ENCODE results near the gene ZRANB3.
A peak's percentile ranks its signal among the peaks of the same experiment; 100 is the strongest.
"Not testable (repeated sequence)": the region's sequence is repeated elsewhere in the genome, so short reads cannot be mapped to it uniquely, and the experiment has no call there.

ZRANB3 gene

DNA sequence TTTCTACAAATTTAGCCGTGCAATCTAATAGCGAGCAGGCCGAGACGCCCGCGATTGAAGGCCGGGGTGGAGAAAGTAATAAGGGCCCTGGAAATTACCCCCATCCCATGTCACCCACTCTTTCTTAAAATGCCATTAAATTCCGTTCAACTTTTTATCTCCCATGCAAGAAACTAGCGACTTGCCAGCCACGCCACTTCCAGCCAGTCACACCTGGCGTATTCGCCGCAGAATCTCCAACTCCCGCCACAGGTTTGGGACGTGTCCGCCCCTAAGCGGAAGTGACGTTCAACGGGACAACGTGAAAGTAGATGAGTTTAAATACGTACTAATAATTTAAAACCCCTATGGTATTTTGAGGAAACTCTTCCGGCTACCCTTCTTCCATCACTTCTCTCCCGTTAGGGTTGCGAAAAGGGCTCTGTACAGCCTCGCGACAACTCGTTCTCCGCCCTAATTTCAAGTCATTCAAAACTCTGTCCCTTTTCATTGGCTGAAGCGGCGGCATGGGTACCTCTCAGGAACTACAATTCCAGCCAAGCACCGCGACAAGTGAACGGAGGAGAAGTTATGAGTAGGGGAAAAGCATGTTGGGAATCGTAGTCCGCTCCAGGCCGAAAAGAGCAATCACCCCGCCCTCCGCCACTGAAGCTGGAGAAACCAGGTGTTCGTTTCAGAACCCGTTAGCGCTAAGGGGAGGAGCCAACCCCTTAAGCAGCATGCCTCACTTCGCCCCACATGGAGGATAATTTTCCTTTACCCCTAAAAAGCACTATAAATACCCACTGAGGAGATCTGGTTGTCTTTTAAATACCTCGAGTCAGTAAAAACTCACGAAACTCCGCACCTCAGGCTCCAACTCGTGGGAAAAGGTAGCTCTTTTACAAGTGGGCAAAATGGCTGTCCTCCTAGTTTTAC is at the start of gene ZRANB3:
Gene ZRANB3 (minus strand): TSS at position 906 of the 918 bp plus-strand sequence.
- H3K4me1 ChIP-seq (ENCODE audit: insufficient read depth, low read length), result no peaks in the 10 kb centered on the region
- peak within 1 kb of the TSS; percentile 93 for H3K9ac ChIP-seq (ENCODE audit: low read depth, low read length)
- H3K36me3 ChIP-seq (ENCODE audit: insufficient read depth, low read length), result no peaks in the 10 kb centered on the region
- no peaks in the 10 kb centered on the region for H3K9me3 ChIP-seq (ENCODE audit: control insufficient read depth, insufficient read depth, low read length)

DNA sequence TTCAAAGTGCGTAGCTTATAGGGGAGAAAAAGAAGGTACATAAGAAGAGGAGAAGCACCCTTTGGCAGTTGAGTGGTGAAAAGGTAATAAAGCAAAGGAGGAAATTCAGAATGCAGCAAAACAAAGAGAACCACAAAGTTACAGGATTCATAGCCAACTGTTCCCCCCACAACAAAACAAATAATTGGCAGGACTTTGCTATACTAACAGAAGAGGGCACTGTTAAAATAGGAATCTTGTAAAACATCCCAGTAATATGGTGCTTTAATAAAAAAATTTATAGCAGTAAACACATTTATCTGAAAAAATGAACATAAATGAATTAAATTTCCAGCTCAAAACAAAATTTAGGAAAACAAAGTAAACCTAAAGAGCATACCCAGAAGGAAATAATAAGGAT is 42.6 kb upstream of the ZRANB3 start:
- H3K9ac ChIP-seq (ENCODE audit: low read depth, low read length), result no peak overlapping the region
- H3K36me3 ChIP-seq (ENCODE audit: insufficient read depth, low read length), result no peaks in the 10 kb centered on the region
- no peaks in the 10 kb centered on the region for H3K9me3 ChIP-seq (ENCODE audit: control insufficient read depth, insufficient read depth, low read length)
- H3K4me1 ChIP-seq (ENCODE audit: insufficient read depth, low read length), result no peaks in the 10 kb centered on the region

DNA sequence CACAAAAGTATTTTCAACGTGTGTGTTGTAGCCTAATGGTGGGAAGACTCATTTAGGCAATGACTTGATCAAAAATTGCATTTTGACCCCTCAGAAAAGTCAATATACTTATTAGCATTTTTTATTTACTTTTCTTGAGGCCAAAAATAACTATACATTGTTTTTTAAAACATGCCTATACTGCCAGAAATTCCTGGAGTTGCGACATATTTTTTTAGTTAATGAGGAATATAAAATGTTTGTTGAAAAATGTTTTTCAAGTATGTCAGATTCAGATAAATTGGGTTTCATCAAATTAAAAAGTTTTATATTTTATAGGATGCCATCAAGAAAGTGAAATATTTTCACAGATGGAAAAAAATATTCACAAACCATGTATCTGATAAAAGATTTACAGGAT is 39.9 kb upstream of the ZRANB3 start:
- H3K9ac ChIP-seq (ENCODE audit: low read depth, low read length), result no peak overlapping the region
- H3K36me3 ChIP-seq (ENCODE audit: insufficient read depth, low read length), result no peaks in the 10 kb centered on the region
- no peaks in the 10 kb centered on the region for H3K4me1 ChIP-seq (ENCODE audit: insufficient read depth, low read length)
- no peaks in the 10 kb centered on the region for H3K9me3 ChIP-seq (ENCODE audit: control insufficient read depth, insufficient read depth, low read length)

DNA sequence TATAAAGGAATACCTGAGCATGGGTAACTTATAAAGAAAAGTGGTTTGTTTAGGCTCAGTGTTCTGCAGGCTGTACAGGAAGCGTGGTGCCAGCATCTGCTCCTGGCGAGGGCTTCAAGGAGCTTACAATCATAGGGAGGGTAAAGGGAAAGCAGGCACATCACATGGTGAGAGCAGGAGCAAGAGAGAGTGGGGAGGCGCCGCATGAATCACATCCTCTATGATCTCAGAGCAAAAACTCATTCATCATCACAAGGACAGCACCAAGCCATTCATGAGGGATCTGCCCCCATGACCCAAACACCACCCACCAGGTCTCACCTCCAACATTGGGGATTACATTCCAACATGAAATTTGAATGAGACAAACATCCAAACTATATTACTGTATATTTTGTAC is 32.8 kb upstream of the ZRANB3 start:
- Histone ChIP-seq H3K36me3 (ENCODE audit: insufficient read depth, low read length) (no peaks in the 10 kb centered on the region), H3K9me3 (ENCODE audit: control insufficient read depth, insufficient read depth, low read length) (no peaks in the 10 kb centered on the region), H3K4me1 (ENCODE audit: insufficient read depth, low read length) (no peaks in the 10 kb centered on the region), H3K9ac (ENCODE audit: low read depth, low read length) (no peak overlapping the region)

DNA sequence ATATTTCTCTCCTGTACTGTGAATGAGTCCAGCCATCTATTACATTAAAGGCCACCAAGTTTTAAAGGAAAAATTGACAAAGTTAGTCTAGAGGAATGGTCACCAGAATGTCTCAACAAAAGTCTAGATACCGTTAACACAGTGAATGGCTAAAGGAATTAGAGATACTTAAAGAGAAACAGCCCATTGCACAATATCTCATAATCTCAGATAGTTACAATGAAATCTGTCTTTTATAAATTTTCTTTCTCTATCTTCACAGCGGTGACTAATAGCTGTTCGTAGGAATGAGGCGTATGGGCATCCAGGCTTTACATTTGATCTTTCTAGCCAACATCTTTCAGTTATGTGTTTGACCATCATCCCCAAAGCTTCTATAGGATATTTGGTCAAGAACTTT is 30.9 kb upstream of the ZRANB3 start:
- Histone ChIP-seq H3K36me3 (ENCODE audit: insufficient read depth, low read length) (no peaks in the 10 kb centered on the region), H3K9ac (ENCODE audit: low read depth, low read length) (no peak overlapping the region), H3K9me3 (ENCODE audit: control insufficient read depth, insufficient read depth, low read length) (no peaks in the 10 kb centered on the region), H3K4me1 (ENCODE audit: insufficient read depth, low read length) (no peaks in the 10 kb centered on the region)

DNA sequence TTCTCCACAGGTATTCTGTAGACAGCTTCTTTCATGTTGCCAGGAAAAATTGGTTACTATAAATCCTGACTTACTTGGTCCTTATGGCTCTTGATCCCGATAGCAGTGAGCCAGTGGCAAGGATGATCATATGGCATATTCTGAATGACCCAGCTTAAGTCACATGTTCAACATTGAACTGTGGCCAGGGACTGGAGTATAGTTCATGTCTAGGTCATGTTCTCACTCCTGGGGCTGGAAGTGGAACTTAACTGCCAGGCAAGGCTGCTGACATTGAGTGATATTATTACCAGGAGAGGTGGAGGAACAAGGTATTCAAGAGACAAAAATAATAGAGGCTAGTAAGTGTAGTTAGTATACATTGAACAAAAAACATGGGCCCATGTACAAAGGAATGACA is 26.5 kb upstream of the ZRANB3 start:
- H3K9ac ChIP-seq (ENCODE audit: low read depth, low read length), result no peak overlapping the region
- H3K36me3 ChIP-seq (ENCODE audit: insufficient read depth, low read length), result no peaks in the 10 kb centered on the region
- no peaks in the 10 kb centered on the region for H3K4me1 ChIP-seq (ENCODE audit: insufficient read depth, low read length)
- H3K9me3 ChIP-seq (ENCODE audit: control insufficient read depth, insufficient read depth, low read length), result no peaks in the 10 kb centered on the region

DNA sequence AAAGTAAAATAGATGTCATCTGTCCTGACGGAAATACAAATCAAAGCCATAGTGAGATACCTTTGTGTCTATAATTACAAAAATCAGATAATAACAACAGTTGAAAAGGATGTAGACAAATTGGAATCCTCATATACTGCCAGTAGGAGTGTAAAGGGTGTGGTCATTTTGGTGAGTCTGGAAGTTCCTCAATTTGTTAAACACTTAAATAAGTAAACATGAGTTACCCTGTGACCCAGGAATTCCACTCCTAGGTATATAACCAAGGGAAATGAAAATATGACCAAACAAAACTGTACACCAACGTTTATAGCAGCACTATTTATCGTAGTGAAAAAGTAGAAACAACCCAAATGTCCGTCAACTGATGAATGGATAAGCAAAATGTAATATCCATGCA is 24.3 kb upstream of the ZRANB3 start:
- no peaks in the 10 kb centered on the region for H3K4me1 ChIP-seq (ENCODE audit: insufficient read depth, low read length)
- H3K9ac ChIP-seq (ENCODE audit: low read depth, low read length), result no peak overlapping the region
- no peaks in the 10 kb centered on the region for H3K9me3 ChIP-seq (ENCODE audit: control insufficient read depth, insufficient read depth, low read length)
- no peaks in the 10 kb centered on the region for H3K36me3 ChIP-seq (ENCODE audit: insufficient read depth, low read length)

DNA sequence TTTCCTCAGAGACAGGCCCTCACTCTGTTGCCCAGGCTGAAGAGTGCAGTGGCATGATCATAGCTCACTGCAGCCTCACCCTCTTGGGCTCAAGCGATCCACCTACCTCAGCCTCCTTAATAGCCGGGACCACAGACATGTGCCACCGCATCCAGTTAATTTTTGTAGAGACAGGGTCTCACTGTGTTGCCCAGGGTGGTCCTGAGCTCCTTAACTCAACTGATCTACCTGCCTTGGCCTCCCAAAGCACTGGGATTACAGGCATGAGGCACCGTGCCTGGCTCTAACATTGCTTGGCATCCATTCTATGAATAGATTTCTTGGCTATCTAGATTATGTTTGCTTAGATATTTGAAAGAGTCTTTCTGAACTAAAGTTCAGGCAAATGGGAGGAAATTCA is 21.9 kb upstream of the ZRANB3 start:
- Histone ChIP-seq H3K9ac (ENCODE audit: low read depth, low read length) (no peak overlapping the region), H3K36me3 (ENCODE audit: insufficient read depth, low read length) (no peaks in the 10 kb centered on the region), H3K4me1 (ENCODE audit: insufficient read depth, low read length) (no peaks in the 10 kb centered on the region), H3K9me3 (ENCODE audit: control insufficient read depth, insufficient read depth, low read length) (no peaks in the 10 kb centered on the region)

DNA sequence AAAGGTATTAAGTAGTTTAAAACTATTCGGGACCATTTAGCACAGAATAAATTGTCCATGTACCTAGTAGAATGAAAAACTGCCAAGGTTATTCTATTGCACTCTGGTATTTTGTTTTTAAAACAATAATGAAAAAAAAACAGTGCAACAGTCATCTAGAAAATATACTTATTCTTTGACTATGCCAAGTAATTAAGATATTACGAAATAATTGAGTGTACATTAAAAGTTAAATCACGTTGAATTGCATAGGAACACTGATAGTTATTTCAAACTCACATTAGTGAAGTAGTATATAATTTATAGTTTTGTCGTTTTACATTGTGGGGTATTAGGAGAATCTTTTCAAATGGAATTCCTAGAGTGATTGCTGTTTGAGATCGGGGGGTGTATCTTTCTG is 20.3 kb upstream of the ZRANB3 start:
- H3K9ac ChIP-seq (ENCODE audit: low read depth, low read length), result no peak overlapping the region
- no peaks in the 10 kb centered on the region for H3K9me3 ChIP-seq (ENCODE audit: control insufficient read depth, insufficient read depth, low read length)
- no peaks in the 10 kb centered on the region for H3K4me1 ChIP-seq (ENCODE audit: insufficient read depth, low read length)
- no peaks in the 10 kb centered on the region for H3K36me3 ChIP-seq (ENCODE audit: insufficient read depth, low read length)

DNA sequence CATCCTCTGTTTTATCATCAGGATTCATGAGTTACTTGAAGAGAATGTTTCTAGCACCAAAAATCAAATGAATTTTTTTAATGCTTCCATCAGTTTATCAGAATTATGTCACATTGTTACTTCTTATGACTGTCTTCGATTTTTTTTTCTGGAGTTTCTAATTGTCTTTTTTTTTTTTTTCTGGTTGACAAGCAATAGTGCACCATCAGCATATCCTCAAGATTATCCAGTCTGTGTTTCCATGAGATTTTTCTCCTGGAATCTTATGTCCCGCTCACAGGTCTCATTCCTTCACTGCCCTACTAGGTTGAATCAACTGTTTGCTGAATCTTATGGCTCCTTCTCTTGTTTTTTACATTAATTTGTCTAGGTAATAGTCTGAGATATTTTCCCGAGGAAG is 16.3 kb upstream of the ZRANB3 start:
- Histone ChIP-seq H3K4me1 (ENCODE audit: insufficient read depth, low read length) (no peaks in the 10 kb centered on the region), H3K36me3 (ENCODE audit: insufficient read depth, low read length) (no peaks in the 10 kb centered on the region), H3K9ac (ENCODE audit: low read depth, low read length) (no peak overlapping the region), H3K9me3 (ENCODE audit: control insufficient read depth, insufficient read depth, low read length) (no peaks in the 10 kb centered on the region)

DNA sequence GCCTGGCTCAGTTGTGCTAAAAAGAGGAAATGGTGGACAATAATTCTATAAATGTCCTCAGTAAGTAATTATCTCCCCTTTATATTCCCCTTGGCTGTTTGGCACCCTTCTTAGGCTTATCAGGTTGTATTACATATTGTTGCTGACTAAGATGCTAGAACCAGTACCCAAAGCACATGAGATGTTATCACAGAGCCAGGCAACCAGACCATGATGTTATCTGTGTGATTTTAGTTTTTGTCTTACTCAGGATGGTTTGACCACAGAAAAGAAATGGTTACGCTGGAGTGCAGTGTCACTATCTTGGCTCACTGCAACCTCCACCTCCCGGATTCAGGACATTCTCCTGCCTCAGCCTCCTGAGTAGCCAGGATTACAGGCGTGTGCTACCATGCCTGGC is 15.4 kb upstream of the ZRANB3 start:
- no peaks in the 10 kb centered on the region for H3K9me3 ChIP-seq (ENCODE audit: control insufficient read depth, insufficient read depth, low read length)
- H3K36me3 ChIP-seq (ENCODE audit: insufficient read depth, low read length), result no peaks in the 10 kb centered on the region
- H3K9ac ChIP-seq (ENCODE audit: low read depth, low read length), result no peak overlapping the region
- no peaks in the 10 kb centered on the region for H3K4me1 ChIP-seq (ENCODE audit: insufficient read depth, low read length)

DNA sequence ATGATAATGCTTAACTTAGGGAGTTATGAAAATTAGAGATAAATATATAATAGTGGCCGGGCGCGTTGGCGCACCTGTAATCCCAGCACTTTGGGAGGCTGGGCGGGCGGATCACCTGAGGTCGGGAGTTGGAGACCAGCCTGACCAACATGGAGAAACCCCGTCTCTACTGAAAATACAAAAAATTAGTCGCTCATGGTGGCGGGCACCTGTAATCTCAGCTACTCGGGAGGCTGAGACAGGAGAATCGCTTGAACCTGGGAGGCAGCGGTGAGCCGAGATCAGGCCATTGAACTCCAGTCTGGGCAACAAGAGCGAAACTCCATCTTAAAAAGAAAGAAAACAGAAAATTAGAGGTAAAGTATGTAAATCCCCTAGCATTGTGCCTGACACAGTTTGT is 2.5 kb upstream of the ZRANB3 start:
- H3K9ac ChIP-seq (ENCODE audit: low read depth, low read length); H3K4me1 ChIP-seq (ENCODE audit: insufficient read depth, low read length); H3K9me3 ChIP-seq (ENCODE audit: control insufficient read depth, insufficient read depth, low read length); H3K36me3 ChIP-seq (ENCODE audit: insufficient read depth, low read length): not testable (repeated sequence)

DNA sequence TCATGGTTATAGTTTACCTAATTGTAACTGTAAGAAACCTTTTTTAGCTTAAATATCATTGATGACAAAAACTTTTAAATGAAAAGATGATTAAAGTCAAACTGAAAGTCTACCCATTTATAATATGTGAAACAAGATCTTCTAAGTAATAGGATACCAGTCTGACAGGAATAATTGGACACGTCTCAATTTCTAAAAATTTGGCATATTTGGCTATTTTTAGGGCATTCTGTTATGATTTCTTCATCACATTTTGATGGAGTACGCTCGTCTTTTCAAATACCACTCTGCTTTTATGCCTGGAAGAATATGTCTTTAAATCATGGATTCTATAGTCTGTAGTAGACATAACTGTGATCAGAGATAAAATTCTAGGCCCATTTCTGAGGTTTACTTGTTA is 1.6 kb upstream of the ZRANB3 start:
- no peaks in the 10 kb centered on the region; the same call in 1 of the 2 replicates for H3K9me3 ChIP-seq (ENCODE audit: control insufficient read depth, insufficient read depth, low read length)
- no peaks in the 10 kb centered on the region for H3K4me1 ChIP-seq (ENCODE audit: insufficient read depth, low read length)
- H3K36me3 ChIP-seq (ENCODE audit: insufficient read depth, low read length), result no peaks in the 10 kb centered on the region
- peak overlapping the region; percentile 2; the same call in 1 of the 2 replicates for H3K9ac ChIP-seq (ENCODE audit: low read depth, low read length)

DNA sequence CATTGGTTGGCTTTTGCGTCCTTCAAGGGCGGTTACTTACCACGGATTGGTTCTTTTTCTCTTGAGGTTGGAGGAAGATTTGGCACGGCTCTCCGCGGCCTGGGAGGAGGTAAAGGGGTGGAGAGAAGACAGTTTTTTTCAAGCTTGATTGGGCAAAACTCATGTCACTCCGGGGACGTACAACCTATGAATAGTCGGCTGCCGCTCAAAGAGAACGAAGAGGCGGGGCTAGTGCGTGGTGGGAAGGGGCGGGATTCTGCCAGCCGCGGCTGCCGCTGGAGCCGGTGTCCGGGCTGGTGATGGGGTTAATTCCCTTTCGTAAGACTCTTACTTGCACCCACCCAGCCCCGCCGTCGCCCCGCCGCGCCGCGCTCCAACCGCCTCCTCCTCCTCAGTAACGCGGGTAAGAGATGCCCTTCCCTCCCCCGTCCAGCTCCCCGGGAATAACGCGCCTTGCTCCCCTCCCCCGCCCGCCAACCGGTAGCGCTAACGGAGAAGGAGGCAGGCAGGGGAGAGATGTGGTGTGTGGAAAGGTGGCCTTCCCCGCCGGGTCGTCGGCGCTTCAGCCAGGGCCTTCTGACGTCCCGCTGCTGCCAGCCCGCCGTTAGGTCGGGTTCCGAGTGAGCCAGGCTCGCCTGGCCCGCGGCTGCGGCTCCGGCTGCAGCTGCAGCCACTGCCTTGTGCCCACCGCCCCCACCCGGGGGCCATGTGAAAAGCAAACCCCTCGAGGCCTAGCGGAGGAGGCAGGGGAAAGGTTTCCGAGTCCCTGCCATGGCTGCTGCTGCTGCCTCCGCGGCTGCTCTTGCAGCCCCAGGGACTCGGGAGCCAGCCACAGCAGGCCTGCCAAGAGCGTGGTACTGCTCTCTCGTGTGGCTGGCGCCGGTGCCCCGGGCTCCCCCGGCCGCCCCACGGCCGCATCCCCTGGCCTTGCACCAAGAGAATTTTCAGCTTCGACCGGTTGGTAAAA is 496 bp upstream of the ZRANB3 start, which contains the start of gene R3HDM1:
Gene R3HDM1 (plus strand): TSS at position 254 of the 967 bp plus-strand sequence. CDS start 73,362 bp downstream, outside the sequence.
- no peaks in the 10 kb centered on the region for H3K9me3 ChIP-seq (ENCODE audit: control insufficient read depth, insufficient read depth, low read length)
- no peaks in the 10 kb centered on the region for H3K4me1 ChIP-seq (ENCODE audit: insufficient read depth, low read length)
- no peaks in the 10 kb centered on the region for H3K36me3 ChIP-seq (ENCODE audit: insufficient read depth, low read length)

More for the DNA sequence above, 496 bp upstream of the ZRANB3 start, which contains the start of gene R3HDM1:
- H3K9ac ChIP-seq (ENCODE audit: low read depth, low read length), result peak within 1 kb of the TSS; percentile 93
